Measurements from ENCODE around the gene DUOXA2.
"Not testable (repeated sequence)": the region's sequence is repeated elsewhere in the genome, so short reads cannot be mapped to it uniquely, and the experiment has no call there.

GRCh38 chr15:45073602-45074001, 40.5 kb upstream of the DUOXA2 start:
- TF ChIP-seq CTCF, POLR2A (IDR thresholded peaks at IDR 0.05): not testable (repeated sequence)
